NCI-H2227 (cell line): Measurements from ENCODE around the gene HNF4A.

Source experiments
- DNase-seq: peaks from one replicate; lab custom pipeline; 2025; ENCODE audit not compliant: unreplicated experiment; lab: John Stamatoyannopoulos, UW

HNF4A gene

DNA sequence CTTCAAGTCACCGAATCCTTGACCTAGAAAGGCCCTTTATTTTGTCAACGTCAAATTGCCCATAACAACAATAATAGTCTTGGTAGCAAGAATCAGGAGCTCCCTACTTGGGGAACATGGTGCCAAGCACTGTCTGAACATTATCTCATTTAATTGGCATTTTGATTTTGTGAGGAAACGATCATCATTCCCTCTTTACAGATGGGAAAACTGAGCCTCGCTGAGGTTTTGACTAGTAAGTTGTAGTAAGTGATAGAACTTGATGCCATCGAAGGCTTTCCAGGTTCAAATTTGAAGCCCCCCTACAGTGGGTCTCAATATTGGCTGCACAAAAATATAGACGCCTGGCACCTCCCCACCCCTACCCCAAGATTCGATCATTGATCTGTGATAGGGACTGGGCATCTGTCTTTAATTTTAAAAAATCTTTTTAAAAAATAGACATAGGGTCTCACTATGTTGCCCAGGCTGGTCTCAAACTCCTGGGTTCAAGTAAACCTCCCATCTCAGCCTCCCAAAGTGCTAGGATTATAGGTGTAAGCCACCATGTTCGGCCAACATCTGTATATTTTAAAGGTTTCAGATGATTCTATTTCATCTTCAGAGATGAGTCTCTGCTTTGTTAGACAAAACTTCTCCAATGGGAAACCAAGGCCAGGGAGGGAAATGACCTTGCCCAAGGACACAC, 36.7 kb downstream of the HNF4A start:
- DNase-seq = no peak

GRCh38 chr20:44392776-44393607, 37.5 kb downstream of the HNF4A start:
- no peak for DNase-seq

- no peak for DNase-seq
Measured at GRCh38 chr20:44393608-44394451, 38.3 kb downstream of the HNF4A start.

GRCh38 chr20:44394452-44394701, 38.9 kb downstream of the HNF4A start:
- no peak for DNase-seq

DNA sequence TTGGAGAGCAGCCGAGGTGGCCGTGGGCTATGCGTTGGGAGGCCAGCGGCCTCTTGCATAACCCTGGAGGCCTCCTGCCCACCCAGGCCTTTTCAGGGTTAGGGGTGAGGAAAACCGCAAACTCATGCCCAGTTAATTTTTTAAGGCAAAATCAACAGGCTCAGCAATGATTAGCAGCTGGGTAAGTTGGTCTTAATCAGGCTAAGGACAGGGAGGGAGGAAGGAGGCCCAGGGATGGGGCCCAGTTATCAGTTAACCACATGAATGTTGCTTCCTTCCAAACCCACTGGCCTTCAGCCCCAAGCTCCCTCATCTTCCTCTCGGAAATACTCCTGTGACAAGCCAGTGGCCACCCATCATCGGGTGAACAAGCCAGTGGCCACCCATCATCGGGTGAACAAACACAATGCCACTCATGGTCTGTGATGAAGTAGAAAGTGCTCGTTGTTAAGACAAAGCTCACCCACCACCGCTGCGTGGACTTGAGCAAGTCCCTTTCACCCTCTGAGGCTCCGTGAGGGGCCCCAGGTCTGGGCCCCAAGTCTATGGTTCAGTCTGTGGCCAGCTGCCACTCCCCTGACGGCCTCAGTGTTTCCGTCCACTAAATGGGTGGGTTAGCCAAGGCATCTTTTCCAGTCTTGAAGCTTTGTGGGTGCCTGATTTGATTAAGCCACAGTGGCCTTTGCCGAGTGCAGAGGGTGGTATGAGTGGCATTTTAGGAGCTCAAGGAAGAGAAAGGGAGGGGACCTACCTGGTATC, 39.4 kb downstream of the HNF4A start:
- DNase-seq = no peak

DNA sequence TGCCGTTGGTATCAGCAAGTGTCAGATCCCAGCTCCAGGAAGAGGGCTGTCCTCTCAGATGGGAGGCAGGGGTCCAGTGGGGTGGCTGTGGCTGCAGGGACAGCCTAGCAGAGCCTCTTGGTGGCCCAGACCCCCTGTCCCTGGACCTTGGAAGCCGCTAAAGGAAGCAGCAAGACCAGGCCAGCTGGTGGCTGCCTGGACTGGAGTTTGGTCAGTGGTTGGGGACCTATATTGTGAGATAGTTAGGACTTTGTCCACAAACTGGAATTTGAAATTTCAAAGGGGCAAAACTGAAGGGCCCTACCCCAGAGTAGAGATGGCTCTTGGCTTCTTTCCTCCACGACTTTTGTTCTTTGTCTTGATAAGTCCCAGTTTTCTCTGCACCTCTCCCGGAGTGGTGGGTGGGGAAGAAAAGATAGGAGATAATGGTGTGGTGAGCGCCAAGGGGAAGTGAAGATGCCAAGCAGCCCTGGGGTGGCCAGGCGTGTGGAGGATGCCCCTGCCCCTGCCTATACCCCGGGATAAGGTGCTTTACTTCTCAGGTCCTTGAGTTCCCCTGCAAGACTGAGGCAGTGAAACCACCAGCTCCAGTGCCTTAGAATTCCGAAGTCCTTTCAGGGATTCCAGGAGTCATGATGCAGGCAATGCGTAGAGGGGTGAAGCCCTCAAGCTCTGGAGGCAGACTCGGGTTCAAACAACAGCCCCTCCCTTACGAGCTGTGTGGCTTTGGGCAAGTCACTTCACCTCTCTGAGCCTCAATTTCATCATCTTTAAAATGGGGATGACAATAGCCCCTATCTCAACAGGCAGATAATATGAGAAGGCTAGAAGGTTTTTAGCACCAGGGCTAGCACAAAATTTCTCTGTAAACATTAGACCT, 40.2 kb downstream of the HNF4A start:
- DNase-seq = no peak

- no peak for DNase-seq
Measured at GRCh38 chr20:44396369-44397130, 41.1 kb downstream of the HNF4A start.

DNA sequence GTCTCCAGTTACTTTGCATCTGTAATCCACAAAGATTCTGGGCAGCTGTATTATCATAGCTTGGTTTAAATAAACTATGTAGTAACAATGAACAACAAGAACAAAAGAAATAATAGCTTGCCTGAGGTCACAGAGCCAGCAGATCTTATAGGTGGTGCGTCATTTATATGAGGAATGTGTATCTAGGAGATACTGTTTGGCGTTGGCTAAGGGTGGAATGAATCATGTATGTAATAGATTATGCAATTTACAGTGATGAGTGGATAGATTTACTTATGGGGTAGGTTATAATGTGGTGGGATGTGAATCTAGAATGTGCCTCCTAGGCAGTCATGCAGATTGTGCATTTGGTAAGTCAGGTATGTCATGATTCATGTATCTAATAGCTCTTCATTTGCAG, 42.8 kb downstream of the HNF4A start:
- DNase-seq = no peak

DNA sequence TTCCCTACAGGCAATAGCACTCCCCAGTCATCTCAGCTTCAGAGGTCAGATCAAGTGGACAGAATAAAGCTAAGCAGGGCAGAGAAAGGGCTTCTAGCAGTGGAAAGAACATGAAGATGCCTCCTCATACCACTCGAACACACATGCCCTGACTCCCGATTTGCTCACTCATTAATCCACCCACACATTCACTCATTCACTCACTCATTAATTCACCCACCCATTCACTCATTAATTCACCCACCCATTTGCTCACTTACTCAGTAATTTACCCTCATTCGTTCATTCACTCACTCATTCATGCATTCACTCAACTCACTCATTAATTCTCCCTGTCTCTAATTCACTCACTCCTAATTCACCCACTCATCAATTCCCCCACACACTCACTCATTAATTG, 43.9 kb downstream of the HNF4A start:
- DNase-seq = no peak

DNA sequence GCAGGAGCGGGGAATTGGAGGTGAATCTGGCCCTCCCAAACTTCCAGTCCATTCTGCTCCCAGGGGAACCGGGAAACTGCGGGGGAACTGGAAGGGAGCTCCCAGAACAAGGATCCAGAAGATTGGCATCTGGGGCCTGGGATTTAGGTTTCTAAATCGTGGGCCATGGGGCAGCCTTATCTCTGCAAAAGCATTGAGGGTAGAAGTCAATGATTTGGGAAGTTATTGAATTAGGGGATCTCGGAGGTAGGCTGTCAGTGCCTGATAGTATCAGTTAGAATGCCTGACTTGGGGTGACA, 45.1 kb downstream of the HNF4A start:
- DNase-seq = no peak

DNA sequence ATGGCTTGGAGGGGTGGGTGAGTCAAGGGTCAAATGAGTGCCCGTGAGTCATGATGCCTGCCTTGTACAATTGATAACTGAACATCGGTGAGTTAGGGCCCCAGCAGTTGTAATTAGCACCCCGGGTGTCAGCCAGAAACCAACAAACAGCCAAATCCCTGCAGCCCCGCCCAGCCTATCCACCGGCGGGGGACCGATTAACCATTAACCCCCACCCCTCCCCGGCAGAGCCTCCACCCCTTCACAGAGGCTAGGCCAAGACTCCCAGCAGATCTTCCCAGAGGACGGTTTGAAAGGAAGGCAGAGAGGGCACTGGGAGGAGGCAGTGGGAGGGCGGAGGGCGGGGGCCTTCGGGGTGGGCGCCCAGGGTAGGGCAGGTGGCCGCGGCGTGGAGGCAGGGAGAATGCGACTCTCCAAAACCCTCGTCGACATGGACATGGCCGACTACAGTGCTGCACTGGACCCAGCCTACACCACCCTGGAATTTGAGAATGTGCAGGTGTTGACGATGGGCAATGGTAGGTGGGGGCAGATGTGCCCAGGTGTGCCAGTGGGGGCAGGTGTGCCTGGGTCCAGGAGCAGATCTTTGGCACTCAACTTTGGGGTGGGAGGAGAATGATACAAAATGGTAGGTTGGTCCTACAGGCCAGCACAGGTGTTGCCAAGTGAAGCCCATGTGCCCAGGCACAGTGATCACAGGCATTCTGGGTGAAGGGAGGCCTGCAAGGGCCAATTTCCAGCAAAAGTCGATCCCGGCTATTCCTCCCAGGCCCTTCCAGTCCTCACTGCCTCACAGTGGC, 45.7 kb downstream of the HNF4A start:
- peak; percentile 8 for DNase-seq

DNA sequence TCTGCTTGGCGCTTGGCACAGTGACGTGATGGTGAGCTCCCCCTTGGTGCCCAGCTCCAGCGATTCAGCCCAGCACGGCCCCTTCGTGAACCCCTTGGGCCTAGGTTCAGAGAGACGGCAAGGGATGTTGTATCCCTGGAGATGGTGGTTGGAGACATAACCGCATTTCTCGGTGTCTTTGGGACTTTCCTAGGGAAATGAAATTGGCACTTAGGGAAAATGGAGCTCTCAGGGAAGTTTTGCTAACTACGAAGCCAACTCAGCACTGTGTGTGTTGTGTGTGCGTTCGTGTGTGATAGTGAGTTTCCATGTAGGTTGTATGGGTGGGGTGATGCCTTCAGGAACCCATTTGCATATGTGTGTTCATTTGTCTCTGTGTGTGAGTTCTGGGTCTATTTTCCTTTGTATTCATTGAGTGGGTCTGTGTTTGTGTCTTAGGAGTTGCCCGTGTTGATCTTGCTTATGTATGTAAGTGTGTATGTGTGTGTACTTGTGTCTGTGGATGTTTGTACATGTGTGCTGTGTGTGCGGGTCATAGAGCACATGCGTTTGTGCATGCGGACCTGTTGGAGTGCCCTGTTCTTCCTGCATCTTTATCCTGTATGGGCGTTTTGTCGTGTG, 46.4 kb downstream of the HNF4A start:
- no peak for DNase-seq

DNA sequence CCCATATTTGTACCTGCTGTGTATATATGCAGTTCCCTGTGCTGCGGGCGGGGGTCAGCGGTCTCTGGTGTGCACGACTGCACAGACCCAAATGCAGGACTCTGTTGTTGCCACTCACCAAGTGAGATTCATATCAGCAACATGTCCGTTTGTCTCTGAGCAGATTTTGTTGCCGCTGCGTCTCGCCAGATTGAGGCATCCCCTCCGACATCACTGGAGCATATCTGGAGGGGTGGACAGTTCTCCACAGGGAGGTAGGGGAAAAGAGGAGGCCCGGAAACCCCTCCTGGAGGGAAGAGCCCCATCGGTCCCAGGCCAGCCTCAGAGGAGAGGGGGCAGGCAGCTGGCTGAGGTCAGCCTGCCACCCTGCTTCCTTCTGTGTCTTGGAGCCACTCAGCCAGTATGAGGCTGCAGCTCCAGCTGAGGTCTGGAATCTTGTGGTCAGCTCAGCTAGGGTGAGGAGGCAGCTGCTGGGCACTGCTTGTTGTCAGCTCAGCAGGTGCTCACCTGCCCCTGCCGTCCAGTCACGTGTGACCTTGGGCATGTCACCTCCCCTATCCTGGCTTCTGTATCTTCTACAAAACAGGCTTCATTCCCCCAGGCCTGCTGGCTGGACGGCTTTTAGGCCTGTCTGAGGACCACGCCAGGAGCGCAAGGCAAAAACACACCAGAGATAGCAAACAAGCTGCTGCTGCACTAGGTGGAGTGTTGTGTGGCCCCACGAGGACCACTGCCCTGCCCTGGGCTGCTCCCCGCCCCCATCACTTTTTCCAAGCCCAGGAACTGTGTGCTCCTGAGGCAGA, 47.1 kb downstream of the HNF4A start:
- DNase-seq = no peak

DNA sequence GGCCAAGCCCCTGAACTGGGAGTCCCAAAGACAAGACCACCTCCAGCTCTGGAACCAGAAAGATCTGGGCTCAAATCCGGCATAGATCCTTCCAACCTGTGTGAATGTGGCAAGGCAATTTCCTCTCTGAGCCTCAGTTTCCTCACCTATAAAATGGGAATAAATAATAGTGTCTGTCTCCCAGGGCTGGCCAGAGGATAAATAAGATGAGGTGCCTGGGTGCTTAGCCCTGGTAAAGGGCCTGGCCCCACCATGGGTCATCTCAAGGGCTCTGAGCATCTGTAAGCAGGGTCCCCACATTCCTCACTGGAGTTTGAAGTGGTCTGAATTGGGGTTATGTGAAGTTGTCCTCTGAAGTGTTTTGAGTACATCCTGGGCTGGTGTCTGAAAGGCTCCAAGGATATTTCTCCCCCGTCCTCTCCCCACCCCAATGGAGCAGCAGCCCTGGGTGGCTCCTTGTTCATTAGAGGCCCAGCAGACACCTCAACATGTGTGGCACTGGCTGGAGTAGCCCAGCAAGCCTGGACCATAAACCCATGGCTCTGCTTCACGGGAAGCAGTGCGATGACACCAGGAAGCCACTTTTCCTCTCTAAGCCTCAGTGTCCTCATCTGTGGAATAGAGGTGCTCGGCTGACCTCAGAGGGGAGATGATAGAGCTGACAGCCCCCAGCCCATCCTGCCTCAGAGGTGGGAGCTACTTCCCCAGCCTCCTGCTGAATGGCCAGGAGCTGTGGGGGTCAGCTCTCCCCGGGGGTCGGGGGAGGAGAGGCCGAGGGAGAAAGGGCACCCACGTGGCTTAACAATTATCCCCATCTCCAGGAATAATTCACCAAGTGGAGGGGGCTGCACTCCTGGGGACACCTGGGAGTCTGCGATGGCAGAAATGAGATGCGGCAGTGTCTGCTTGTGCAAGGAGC, 48.0 kb downstream of the HNF4A start:
- DNase-seq = no peak

- no peak for DNase-seq
Measured at GRCh38 chr20:44404204-44405181, 49.0 kb downstream of the HNF4A start.
